GM21576 (cell line): ENCODE results near the gene TSHZ2.
"Not testable (repeated sequence)": the region's sequence is repeated elsewhere in the genome, so short reads cannot be mapped to it uniquely, and the experiment has no call there.

Source experiments
- ATAC-seq: cut with Tn5 transposase; IDR thresholded peaks from one replicate; pipeline ENCODE4 v1.9.1; 2021; ENCODE audit warnings: mild to moderate bottlenecking, moderate library complexity; ENCODE audit not compliant: unreplicated experiment

TSHZ2 gene

GRCh38 chr20:53434662-53435061, 462.5 kb downstream of the TSHZ2 start:
- ATAC-seq = no peak

DNA sequence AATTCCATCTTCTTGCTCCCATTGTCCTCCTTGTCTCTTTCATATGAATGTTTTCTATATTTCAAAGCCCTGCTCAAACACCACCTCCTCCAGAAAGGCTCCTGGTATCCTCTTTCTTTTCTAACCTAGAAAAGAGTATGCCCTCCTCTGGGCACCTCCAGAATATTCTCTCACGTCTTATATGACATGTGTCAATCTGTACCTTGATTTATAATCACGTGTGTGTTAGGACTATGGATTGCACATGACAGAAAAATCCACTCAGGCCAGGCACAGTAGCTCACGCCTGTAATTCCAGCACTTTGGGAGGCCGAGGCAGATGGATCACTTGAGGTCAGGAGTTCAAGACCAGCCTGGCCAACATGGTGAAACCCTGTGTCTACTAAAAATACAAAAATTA, 464.8 kb downstream of the TSHZ2 start:
- not testable (repeated sequence) for ATAC-seq

GRCh38 chr20:53438368-53438767, 466.2 kb downstream of the TSHZ2 start:
- ATAC-seq = no peak

- no peak for ATAC-seq
Observed at GRCh38 chr20:53439046-53439445, 466.9 kb downstream of the TSHZ2 start.

DNA sequence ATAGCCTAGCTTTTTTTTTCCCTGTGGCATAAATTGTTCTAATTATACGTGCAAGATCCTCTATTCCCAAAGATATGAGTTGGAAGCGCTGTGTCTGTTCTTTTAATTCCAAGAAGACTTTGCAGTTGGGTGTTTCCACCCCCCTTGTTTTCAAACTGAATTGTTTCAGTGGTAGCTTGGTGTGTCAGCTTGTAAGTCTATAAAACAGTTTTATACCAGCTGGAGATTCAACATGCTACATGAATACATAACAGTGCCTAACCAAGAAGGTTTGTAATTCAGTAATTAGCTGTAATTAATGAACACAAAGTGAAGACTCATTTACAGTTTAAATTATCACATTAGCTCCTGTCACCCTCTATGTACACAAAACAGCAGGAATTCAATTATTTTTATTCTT, 467.5 kb downstream of the TSHZ2 start:
- no peak for ATAC-seq

GRCh38 chr20:53444401-53445149, 472.4 kb downstream of the TSHZ2 start:
- ATAC-seq = no peak

DNA sequence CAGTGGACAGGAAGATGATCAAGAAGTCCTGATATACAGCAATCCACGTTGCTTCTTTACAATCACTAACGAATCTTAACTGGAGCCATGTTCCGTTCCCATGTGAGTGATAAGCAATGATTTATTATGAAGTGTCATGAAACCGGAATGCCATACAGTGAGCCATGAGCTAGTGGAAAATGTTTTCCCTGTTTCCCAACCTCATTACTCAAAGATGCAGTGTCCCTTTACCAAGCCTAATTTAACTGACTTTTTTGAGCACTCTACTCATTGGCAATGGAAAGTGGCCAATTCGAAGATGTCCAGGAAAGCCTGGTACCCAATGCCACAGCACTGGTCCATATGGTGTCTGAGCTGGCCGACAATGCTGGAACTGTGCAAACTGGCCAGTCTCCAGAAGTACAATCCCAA, 473.2 kb downstream of the TSHZ2 start:
- ATAC-seq = no peak

DNA sequence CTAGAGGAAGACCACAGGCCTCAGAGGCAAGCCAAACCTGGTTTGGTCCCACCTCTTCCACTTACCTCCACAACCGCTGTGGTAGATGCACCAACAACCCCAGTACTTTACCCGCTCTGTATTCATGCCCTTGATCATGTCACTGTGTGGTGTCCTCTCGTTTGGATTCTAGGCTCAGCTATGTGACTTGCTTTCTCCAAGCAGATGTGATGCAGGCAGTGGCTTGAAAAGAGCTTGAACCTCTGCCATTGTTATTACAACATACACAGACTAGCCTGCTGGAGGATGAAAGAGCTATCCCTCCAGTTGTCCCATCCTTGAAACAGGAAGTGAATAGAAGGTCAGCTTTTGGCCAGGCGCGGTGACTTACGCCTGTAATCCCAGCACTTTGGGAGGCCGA, 473.8 kb downstream of the TSHZ2 start:
- no peak for ATAC-seq

DNA sequence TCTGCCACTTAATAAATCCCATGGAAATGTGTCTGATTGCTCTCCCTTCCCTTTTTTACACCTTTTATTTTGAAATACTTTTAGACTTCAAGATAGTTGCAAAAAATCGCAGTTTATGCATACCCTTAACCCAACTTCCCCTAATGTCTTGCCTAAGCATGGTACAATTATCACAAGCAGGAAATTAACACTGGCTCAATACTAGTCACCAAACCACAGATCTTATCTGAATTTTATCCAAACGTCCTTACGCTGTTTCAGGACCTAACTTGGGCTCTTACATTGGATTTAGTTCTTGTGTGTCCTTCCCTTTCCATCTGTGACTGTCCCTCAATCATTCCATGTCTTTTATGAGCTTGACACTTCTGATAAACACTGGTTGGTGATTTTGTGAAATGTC, 475.2 kb downstream of the TSHZ2 start:
- ATAC-seq = no peak

DNA sequence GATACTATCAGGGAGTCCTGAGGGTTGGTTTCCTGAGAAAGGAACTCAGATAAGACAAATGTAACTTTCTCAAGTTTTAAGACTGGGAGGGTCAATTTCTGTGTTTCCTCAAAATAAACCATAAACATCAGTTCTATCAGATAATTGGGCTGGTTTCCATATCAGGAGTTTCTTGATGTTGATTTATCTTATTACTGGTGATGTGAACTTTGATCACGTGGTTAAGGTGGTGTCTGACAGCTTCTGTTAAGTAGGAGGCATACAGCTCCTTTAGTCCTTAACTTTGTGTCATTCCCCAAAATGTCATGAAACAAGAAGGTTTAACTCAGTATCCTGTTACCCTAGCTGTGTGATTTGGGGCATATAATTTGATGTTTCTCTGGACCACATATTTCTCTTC, 476.3 kb downstream of the TSHZ2 start:
- ATAC-seq = no peak

DNA sequence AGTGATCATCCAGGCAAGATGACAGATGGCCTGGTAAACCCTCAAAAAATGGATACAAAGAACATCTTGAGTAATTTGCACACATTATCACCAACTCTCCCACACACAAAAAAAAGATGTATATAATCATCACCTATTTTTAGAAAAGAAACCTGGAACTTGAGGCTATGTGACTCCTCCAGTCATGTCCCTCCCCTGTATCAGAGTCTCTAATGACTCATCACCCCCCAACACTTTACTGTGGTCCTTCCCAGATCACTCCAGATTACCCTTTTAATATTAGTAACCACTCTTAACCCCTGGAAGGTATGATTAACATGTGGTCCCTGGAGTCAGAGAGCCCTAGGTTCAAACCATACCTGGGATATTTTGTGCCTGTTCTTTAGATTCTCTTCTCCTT, 476.7 kb downstream of the TSHZ2 start:
- no peak for ATAC-seq

- ATAC-seq = no peak
Observed at GRCh38 chr20:53453076-53453475, 480.9 kb downstream of the TSHZ2 start.

DNA sequence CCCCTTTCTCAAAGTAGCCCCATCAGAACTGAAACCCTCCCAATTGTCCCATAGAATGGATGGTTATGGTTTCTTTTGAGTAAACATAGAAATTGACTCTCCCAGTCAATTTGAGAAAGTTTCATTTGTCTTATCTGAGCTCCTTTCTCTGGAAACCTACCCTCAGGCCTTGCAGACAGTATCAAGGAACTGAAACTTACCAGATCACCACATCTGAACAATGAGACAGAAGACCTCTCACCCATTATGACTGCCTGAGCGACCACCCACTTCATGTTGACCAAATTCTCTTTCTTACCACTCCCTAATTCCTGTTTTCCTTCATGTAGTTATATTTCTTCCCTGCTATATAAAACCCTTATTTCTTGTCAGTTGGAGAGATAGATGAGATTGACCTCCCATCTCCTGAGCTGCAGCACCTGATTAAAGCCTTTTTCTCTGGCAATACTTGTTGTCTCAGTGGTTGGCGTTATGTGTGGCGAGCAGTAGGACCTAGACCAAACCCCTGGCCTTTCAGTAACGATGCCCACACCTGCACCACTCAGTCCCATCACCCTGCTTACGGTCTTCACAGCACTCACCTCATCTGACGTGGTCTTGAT, 482.6 kb downstream of the TSHZ2 start:
- ATAC-seq = no peak

DNA sequence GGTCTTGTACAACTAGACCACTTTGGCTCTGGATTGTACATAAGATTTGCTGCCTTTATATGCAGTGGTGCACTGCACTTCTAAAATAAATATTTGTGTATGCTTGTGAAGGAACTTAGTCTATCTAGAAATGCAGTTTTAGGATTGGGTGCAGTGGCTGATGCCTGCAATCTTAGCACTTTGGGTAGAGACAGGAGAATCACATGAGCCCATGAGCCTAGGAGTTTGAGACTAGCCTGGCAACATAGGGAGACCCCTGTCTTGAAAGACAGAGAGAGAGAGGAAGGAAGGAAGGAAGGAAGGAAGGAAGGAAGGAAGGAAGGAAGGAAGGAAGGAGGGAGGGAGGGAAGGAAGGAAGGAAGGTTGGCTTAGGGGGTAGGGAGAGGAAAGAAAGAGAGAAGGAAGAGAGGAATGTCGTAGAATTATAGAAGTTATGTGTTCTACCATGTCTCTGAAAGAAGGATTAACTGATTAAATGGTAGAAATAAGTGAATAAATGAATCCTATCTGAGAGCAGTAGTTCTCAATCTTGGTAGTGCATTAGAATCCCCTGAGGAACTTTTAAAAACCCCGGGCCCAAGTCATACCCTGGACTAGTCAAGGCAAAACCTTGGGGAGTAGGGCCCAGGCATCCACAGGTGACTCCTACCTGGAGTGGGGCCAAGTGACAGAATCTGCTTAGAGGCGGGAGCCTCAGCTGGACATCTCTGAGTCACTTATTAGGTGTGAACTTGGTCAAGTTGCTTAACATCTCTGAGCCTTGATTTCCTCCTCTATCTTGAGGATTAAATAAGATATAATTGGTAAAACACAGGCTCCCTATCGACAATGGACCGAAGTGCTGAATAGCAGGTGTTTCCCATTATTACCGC, 491.2 kb downstream of the TSHZ2 start:
- no peak for ATAC-seq

DNA sequence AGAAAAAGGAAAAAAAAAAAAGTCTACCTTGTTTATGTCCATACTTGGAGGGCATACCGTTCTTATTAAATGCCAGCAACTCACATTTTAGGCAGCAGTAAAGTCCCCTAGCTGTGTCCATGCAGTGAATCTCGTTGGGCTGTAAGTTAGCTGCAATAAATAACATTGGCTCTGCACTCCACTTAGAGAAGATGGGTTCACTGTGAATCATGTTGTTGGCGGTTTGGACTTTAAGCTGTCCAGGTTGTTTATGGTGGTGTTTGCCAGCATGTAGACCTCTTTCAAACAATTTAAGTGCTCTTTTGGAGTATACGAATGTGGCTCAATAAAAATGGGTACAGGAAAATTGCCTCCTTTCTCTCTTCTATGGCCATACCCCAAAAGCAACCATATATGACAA, 494.1 kb downstream of the TSHZ2 start:
- ATAC-seq = no peak

DNA sequence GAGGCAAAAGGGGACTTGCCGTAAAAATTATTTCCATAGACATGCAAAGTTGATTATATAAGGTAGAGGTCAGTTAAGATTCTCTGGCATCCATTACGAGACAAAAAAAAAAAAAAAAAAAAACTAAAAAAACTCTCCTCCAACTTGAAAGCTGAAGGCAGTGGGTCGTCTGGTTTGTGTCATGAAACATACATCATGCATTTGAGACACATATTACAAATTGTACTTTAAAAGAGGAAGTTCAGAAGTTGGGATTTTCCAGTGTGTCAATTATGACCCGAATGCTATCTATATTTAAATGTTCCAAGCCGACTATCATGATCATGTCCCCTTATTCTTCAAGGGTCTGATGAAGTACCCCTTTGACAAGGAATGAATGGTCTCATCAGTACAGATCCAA, 496.4 kb downstream of the TSHZ2 start:
- ATAC-seq = no peak

DNA sequence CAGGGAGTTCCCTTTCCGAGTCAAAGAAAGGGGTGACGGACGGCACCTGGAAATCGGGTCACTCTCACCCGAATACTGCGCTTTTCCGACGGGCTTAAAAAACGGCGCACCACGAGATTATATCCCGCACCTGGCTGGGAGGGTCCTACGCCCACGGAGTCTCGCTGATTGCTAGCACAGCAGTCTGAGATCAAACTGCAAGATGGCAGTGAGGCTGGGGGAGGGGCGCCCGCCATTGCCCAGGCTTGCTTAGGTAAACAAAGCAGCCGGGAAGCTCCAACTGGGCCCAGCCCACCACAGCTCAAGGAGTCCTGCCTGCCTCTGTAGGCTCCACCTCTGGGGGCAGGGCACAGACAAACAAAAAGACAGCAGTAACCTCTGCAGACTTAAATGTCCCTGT, 500.7 kb downstream of the TSHZ2 start:
- ATAC-seq = not testable (repeated sequence)

GRCh38 chr20:53480913-53481312, 508.8 kb downstream of the TSHZ2 start:
- ATAC-seq = no peak

- no peak for ATAC-seq
Observed at GRCh38 chr20:53487461-53488200, 515.5 kb downstream of the TSHZ2 start.

- ATAC-seq = no peak
Observed at GRCh38 chr20:53488775-53489272, 516.7 kb downstream of the TSHZ2 start.

GRCh38 chr20:53489528-53489927, 517.4 kb downstream of the TSHZ2 start:
- no peak for ATAC-seq
